ENCODE results near the gene WRAP73.
"Not testable (repeated sequence)": the region's sequence is repeated elsewhere in the genome, so short reads cannot be mapped to it uniquely, and the experiment has no call there.

The WRAP73 gene

GRCh38 chr1:3627515-3628253 is 22.2 kb downstream of the WRAP73 start:
- no peak for DNase-seq

- no peak for DNase-seq
Measured at GRCh38 chr1:3626025-3626424, 23.9 kb downstream of the WRAP73 start.

- no peak for DNase-seq
Measured at GRCh38 chr1:3625151-3625907, 24.6 kb downstream of the WRAP73 start.

- DNase-seq, result peak; percentile 98
Measured at GRCh38 chr1:3624200-3625136, 25.4 kb downstream of the WRAP73 start, which contains the start of gene TPRG1L. Gene TPRG1L (plus strand): TSS chr1:3625015. CDS start chr1:3625073, 58 bp downstream.

GRCh38 chr1:3623441-3624199 is 26.3 kb downstream of the WRAP73 start:
- DNase-seq, result no peak

GRCh38 chr1:3622102-3622501 is 27.8 kb downstream of the WRAP73 start:
- not testable (repeated sequence) for DNase-seq

GRCh38 chr1:3621151-3621671 is 28.7 kb downstream of the WRAP73 start:
- DNase-seq, result not testable (repeated sequence)

- no peak for DNase-seq
Measured at GRCh38 chr1:3620708-3621107, 29.2 kb downstream of the WRAP73 start.

- peak; percentile 71 for DNase-seq
Measured at GRCh38 chr1:3618881-3619671, 30.8 kb downstream of the WRAP73 start.

- no peak for DNase-seq
Measured at GRCh38 chr1:3618531-3618880, 31.4 kb downstream of the WRAP73 start.

- no peak for DNase-seq
Measured at GRCh38 chr1:3617806-3618345, 32.0 kb downstream of the WRAP73 start.

- DNase-seq, result no peak
Measured at GRCh38 chr1:3616861-3617260, 33.0 kb downstream of the WRAP73 start.

- no peak for DNase-seq
Measured at GRCh38 chr1:3614755-3615742, 34.9 kb downstream of the WRAP73 start.

GRCh38 chr1:3612123-3612522 is 37.8 kb downstream of the WRAP73 start:
- DNase-seq, result no peak

- DNase-seq, result peak; percentile 64
Measured at GRCh38 chr1:3611170-3612019, 38.5 kb downstream of the WRAP73 start, which contains the start of gene MEGF6. Gene MEGF6 (minus strand): TSS chr1:3611508. CDS start chr1:3611268, 240 bp downstream.

- no peak for DNase-seq
Measured at GRCh38 chr1:3610527-3611169, 39.3 kb downstream of the WRAP73 start.

- DNase-seq, result no peak
Measured at GRCh38 chr1:3609769-3610526, 40.0 kb downstream of the WRAP73 start.
